ENCODE measurements around the gene GRIN2A.

DNA sequence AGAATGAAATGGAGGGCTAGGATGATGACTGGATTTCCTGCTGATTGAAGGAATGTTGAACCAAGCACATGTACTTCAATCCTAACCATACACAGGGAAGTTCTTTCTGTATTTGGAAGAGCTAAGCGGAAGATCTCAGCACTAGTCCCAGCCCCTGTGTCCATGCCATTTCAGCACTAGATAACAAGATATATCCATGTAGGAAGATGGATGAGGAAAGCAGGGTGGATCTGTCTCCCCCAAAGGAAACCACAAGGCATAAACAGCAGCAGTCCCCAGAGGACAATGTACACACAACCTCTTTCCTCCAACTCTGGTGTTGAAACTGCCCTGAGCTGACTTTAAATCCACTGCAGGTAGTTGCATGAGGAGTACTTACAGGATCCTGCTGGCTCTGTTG is 75.1 kb downstream of the GRIN2A start:
- TF ChIP-seq, protein P1, sequence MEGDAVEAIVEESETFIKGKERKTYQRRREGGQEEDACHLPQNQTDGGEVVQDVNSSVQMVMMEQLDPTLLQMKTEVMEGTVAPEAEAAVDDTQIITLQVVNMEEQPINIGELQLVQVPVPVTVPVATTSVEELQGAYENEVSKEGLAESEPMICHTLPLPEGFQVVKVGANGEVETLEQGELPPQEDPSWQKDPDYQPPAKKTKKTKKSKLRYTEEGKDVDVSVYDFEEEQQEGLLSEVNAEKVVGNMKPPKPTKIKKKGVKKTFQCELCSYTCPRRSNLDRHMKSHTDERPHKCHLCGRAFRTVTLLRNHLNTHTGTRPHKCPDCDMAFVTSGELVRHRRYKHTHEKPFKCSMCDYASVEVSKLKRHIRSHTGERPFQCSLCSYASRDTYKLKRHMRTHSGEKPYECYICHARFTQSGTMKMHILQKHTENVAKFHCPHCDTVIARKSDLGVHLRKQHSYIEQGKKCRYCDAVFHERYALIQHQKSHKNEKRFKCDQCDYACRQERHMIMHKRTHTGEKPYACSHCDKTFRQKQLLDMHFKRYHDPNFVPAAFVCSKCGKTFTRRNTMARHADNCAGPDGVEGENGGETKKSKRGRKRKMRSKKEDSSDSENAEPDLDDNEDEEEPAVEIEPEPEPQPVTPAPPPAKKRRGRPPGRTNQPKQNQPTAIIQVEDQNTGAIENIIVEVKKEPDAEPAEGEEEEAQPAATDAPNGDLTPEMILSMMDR (IDR thresholded peaks at IDR 0.05), result no peak
- no peak for TF ChIP-seq POLR2A (IDR thresholded peaks at IDR 0.05)
